Trophoblast cell (in vitro differentiated cells and primary cell): ENCODE data around the gene DAAM1.

Source experiments
- DNase-seq, 2 donors: peaks; one replicate each; pipeline ENCODE4 v3.0.0-alpha.2; 2016
- H2AFZ ChIP-seq: 2 replicates; pipeline ENCODE4 v1.6.1; 2013; ENCODE audit warnings: low read length, moderate library complexity, mild to moderate bottlenecking; ENCODE audit not compliant: insufficient read depth, poor library complexity
- H2AK5ac ChIP-seq: 2 replicates; pipeline ENCODE4 v1.6.1; 2013; ENCODE audit warnings: mild to moderate bottlenecking, low read length
- H2BK120ac ChIP-seq: 2 replicates; pipeline ENCODE4 v1.6.1; 2013; ENCODE audit warnings: low read length, mild to moderate bottlenecking, moderate library complexity; ENCODE audit not compliant: insufficient read depth, poor library complexity
- H2BK12ac ChIP-seq: 2 replicates; pipeline ENCODE4 v1.6.1; 2013; ENCODE audit warnings: mild to moderate bottlenecking, low read length, moderate library complexity
- H2BK5ac ChIP-seq: 2 replicates; pipeline ENCODE4 v1.6.1; 2013; ENCODE audit warnings: low read length, low read depth, moderate library complexity, mild to moderate bottlenecking; ENCODE audit not compliant: poor library complexity
- H3K14ac ChIP-seq: 2 replicates; pipeline ENCODE4 v1.6.1; 2013; ENCODE audit warnings: mild to moderate bottlenecking, low read length
- H3K18ac ChIP-seq: 2 replicates; pipeline ENCODE4 v1.6.1; 2013; ENCODE audit warnings: mild to moderate bottlenecking, low read length
- H3K23ac ChIP-seq: 2 replicates; pipeline ENCODE4 v1.6.1; 2013; ENCODE audit warnings: low read length
- H3K27ac ChIP-seq: 2 replicates; pipeline ENCODE4 v1.5.1; 2013; ENCODE audit warnings: low read depth, mild to moderate bottlenecking, inconsistent platforms, low read length, moderate library complexity
- H3K27me3 ChIP-seq: 2 replicates; pipeline ENCODE4 v1.6.1; 2013; ENCODE audit warnings: inconsistent platforms, mild to moderate bottlenecking, low read length, moderate library complexity; ENCODE audit not compliant: insufficient read depth
- H3K36me3 ChIP-seq, 2 experiments: 1 replicate in 1 of 2; 2 replicates in 1 of 2; pipeline ENCODE4 v1.6.1; 2013; ENCODE audit warnings: low read length in 2 of 2, mild to moderate bottlenecking in 2 of 2, moderate library complexity in 1 of 2; ENCODE audit not compliant: insufficient read depth in 2 of 2, control insufficient read depth in 1 of 2
- H3K4ac ChIP-seq: 2 replicates; pipeline ENCODE4 v1.6.1; 2013; ENCODE audit warnings: low read depth, mild to moderate bottlenecking, low read length, moderate library complexity
- H3K4me1 ChIP-seq, 2 experiments: 1 replicate in 1 of 2; 2 replicates in 1 of 2; pipeline ENCODE4 v1.6.1; 2013; ENCODE audit warnings: low read length in 2 of 2, mild to moderate bottlenecking in 2 of 2, moderate library complexity in 1 of 2; ENCODE audit not compliant: insufficient read depth in 2 of 2, control insufficient read depth in 1 of 2
- H3K4me2 ChIP-seq: 2 replicates; pipeline ENCODE4 v1.6.1; 2013; ENCODE audit warnings: inconsistent platforms, mild to moderate bottlenecking, low read length, moderate library complexity
- H3K4me3 ChIP-seq: 2 replicates; pipeline ENCODE4 v1.5.1; 2013; ENCODE audit warnings: mild to moderate bottlenecking, low read depth, low read length, inconsistent platforms
- H3K79me1 ChIP-seq: one replicate; pipeline ENCODE4 v1.6.1; 2013; ENCODE audit warnings: low read length
- H3K79me2 ChIP-seq: 2 replicates; pipeline ENCODE4 v1.6.1; 2013; ENCODE audit warnings: low read length, mild to moderate bottlenecking; ENCODE audit not compliant: control insufficient read depth, insufficient read depth, poor library complexity
- H3K9ac ChIP-seq: 2 replicates; pipeline ENCODE4 v1.6.1; 2013; ENCODE audit warnings: mild to moderate bottlenecking, low read length
- H3K9me3 ChIP-seq: 2 replicates; pipeline ENCODE4 v1.6.1; 2013; ENCODE audit warnings: low read depth, mild to moderate bottlenecking, control low read depth, inconsistent platforms, low read length; ENCODE audit not compliant: insufficient read depth
- H4K12ac ChIP-seq: 2 replicates; pipeline ENCODE4 v1.6.1; 2013; ENCODE audit warnings: low read depth, mild to moderate bottlenecking, low read length, moderate library complexity
- H4K8ac ChIP-seq: 2 replicates; pipeline ENCODE4 v1.6.1; 2013; ENCODE audit warnings: low read depth, mild to moderate bottlenecking, low read length, moderate library complexity
- H4K91ac ChIP-seq: one replicate; pipeline ENCODE4 v1.6.1; 2013; ENCODE audit warnings: low read depth, mild to moderate bottlenecking, low read length, moderate library complexity
- WGBS: extraction: QIAGEN DNeasy Blood & Tissue Kit; methylation state at CpG from one replicate; pipeline ENCODE4 v1.1.7; 2013; ENCODE audit warnings: missing lambda C conversion rate; ENCODE audit not compliant: insufficient read length, insufficient coverage; ENCODE audit errors: extremely low coverage; 5-methylcytosine and 5-hydroxymethylcytosine counted together

DAAM1 gene

GRCh38 chr14:59147007-59147406 lies 41.5 kb upstream of the DAAM1 start:
- no peak overlapping the region for H2BK12ac ChIP-seq
- no peak overlapping the region for H3K27ac ChIP-seq
- H2BK5ac ChIP-seq, result no peak overlapping the region
- no peak overlapping the region for H3K14ac ChIP-seq
- H3K9me3 ChIP-seq, result no peaks in the 10 kb centered on the region
- H3K9ac ChIP-seq, result no peak overlapping the region
- no peak overlapping the region for H3K18ac ChIP-seq
- no peak overlapping the region for H4K8ac ChIP-seq
- H3K4me3 ChIP-seq, result no peak overlapping the region
- H2BK120ac ChIP-seq, result no peak overlapping the region
- no peak overlapping the region for H3K4me2 ChIP-seq
- no peak overlapping the region for H2AFZ ChIP-seq
- no peaks in the 10 kb centered on the region for H3K79me2 ChIP-seq
- H3K36me3 ChIP-seq, result no peaks in the 10 kb centered on the region
- H2AK5ac ChIP-seq, result no peak overlapping the region
- H3K23ac ChIP-seq, result no peak overlapping the region
- no peak overlapping the region for H4K12ac ChIP-seq
- no peaks in the 10 kb centered on the region for H3K4me1 ChIP-seq
- H3K4ac ChIP-seq, result no peak overlapping the region
- H3K27me3 ChIP-seq, result no peaks in the 10 kb centered on the region
- no peaks in the 10 kb centered on the region for H3K79me1 ChIP-seq
- no peak for DNase-seq
- no peak overlapping the region for H4K91ac ChIP-seq
- WGBS, result no CpG with 5 or more reads among the region's 1 CpG

- H3K9me3 ChIP-seq, result no peaks in the 10 kb centered on the region
- no peak overlapping the region for H2AK5ac ChIP-seq
- no peak overlapping the region for H3K9ac ChIP-seq
- no peak overlapping the region for H4K91ac ChIP-seq
- no peaks in the 10 kb centered on the region for H3K79me2 ChIP-seq
- H3K79me1 ChIP-seq, result no peaks in the 10 kb centered on the region
- H3K4me3 ChIP-seq, result no peak overlapping the region
- no peak overlapping the region for H3K4me2 ChIP-seq
- H3K18ac ChIP-seq, result no peak overlapping the region
- H2BK5ac ChIP-seq, result no peak overlapping the region
- H3K27me3 ChIP-seq, result no peaks in the 10 kb centered on the region
- no CpG with 5 or more reads among the region's 4 CpGs for WGBS
- DNase-seq, result peak in 1 of 2 donors; percentile 64
- H2AFZ ChIP-seq, result no peak overlapping the region
- no peaks in the 10 kb centered on the region for H3K36me3 ChIP-seq
- H3K14ac ChIP-seq, result no peak overlapping the region
- H3K4ac ChIP-seq, result no peak overlapping the region
- no peak overlapping the region for H3K27ac ChIP-seq
- H2BK12ac ChIP-seq, result no peak overlapping the region
- H3K23ac ChIP-seq, result no peak overlapping the region
- H4K8ac ChIP-seq, result no peak overlapping the region
- no peak overlapping the region for H4K12ac ChIP-seq
- no peaks in the 10 kb centered on the region for H3K4me1 ChIP-seq
- H2BK120ac ChIP-seq, result no peak overlapping the region
Observed at GRCh38 chr14:59148334-59148900, 40.0 kb upstream of the DAAM1 start.

GRCh38 chr14:59150990-59151389 lies 37.5 kb upstream of the DAAM1 start:
- Histone ChIP-seq H4K91ac (no peak overlapping the region), H3K9ac (no peak overlapping the region), H3K79me2 (no peaks in the 10 kb centered on the region), H4K8ac (no peak overlapping the region), H3K4me3 (no peak overlapping the region), H3K4me1 (no peaks in the 10 kb centered on the region), H3K27ac (no peak overlapping the region), H2BK12ac (no peak overlapping the region), H3K4me2 (no peak overlapping the region), H4K12ac (no peak overlapping the region), H3K14ac (no peak overlapping the region), H2BK120ac (no peak overlapping the region), H3K36me3 (no peaks in the 10 kb centered on the region), H3K23ac (no peak overlapping the region), H2AK5ac (no peak overlapping the region), H2AFZ (no peak overlapping the region), H3K18ac (no peak overlapping the region), H3K79me1 (no peaks in the 10 kb centered on the region), H3K9me3 (no peaks in the 10 kb centered on the region), H3K4ac (no peak overlapping the region), H3K27me3 (no peaks in the 10 kb centered on the region), H2BK5ac (no peak overlapping the region)
- DNase-seq, result no peak
- no CpG with 5 or more reads among the region's 2 CpGs for WGBS

GRCh38 chr14:59154373-59154772 lies 34.1 kb upstream of the DAAM1 start:
- no peak overlapping the region for H3K18ac ChIP-seq
- no peaks in the 10 kb centered on the region for H3K4me1 ChIP-seq
- no peak overlapping the region for H3K9ac ChIP-seq
- H3K9me3 ChIP-seq, result no peaks in the 10 kb centered on the region
- H2BK120ac ChIP-seq, result no peak overlapping the region
- no peak overlapping the region for H3K14ac ChIP-seq
- no peak overlapping the region for H2BK12ac ChIP-seq
- H3K23ac ChIP-seq, result no peak overlapping the region
- H3K27ac ChIP-seq, result no peak overlapping the region
- H3K4ac ChIP-seq, result no peak overlapping the region
- no peak overlapping the region for H4K91ac ChIP-seq
- H2BK5ac ChIP-seq, result no peak overlapping the region
- no peaks in the 10 kb centered on the region for H3K27me3 ChIP-seq
- no peaks in the 10 kb centered on the region for H3K36me3 ChIP-seq
- H4K8ac ChIP-seq, result no peak overlapping the region
- H3K79me2 ChIP-seq, result no peaks in the 10 kb centered on the region
- no peak overlapping the region for H3K4me2 ChIP-seq
- no peak overlapping the region for H3K4me3 ChIP-seq
- WGBS, result no CpG with 5 or more reads among the region's 2 CpGs
- no peak overlapping the region for H2AFZ ChIP-seq
- H2AK5ac ChIP-seq, result no peak overlapping the region
- no peak overlapping the region for H4K12ac ChIP-seq
- no peak for DNase-seq
- peaks cover 1% of the 10 kb centered on the region for H3K79me1 ChIP-seq
